GM21529 (cell line): ENCODE data around the gene VPS50.
"Not testable (repeated sequence)": the region's sequence is repeated elsewhere in the genome, so short reads cannot be mapped to it uniquely, and the experiment has no call there.

Source experiments
- ATAC-seq: cut with Tn5 transposase; IDR thresholded peaks from one replicate; pipeline ENCODE4 v1.9.1; 2021; ENCODE audit not compliant: unreplicated experiment

Gene VPS50

DNA sequence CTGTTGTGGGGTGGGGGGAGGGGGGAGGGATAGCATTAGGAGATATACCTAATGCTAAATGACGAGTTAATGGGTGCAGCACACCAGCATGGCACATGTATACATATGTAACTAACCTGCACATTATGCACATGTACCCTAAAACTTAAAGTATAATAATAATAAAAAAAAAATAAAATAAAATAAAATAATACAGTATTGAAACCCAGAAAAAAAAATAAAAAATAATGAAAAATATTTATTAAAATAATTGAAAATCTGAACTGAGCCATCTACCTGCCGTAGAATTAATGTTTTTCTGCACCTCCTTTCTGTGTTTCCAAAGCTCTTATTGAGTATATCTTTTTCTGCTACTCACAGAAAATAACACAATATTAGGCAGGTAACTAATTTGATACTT is 94.1 kb downstream of the VPS50 start:
- not testable (repeated sequence) for ATAC-seq

DNA sequence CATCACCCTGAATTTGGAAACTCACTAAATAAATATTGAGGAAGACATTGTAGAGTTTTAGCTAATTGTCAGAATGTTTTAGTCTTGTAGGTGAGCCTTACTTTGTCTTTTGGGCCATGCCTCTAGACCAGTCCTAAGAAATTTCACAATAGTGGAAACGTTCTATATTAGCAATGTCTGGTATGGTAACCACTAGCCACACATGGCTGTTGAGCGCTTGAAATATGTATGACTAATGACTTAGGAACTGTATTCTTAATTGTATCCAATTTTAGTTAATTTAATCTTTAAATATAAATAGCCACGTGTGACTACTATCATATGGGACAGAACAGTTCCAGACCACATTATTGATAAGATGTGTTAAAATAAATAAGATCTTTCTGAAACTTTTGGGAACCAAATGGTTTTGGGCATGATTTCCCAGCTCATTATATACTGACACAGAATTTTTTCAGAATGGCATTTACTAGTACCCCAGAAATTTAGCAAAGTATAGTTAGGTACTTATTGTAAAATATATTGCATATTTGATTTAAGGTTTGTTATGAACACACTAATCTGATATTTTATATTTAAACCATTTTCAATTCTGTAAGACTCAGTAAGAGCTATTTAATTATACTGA is 95.0 kb downstream of the VPS50 start:
- ATAC-seq: no peak

GRCh38 chr7:93331706-93332105 is 99.5 kb downstream of the VPS50 start:
- no peak for ATAC-seq

DNA sequence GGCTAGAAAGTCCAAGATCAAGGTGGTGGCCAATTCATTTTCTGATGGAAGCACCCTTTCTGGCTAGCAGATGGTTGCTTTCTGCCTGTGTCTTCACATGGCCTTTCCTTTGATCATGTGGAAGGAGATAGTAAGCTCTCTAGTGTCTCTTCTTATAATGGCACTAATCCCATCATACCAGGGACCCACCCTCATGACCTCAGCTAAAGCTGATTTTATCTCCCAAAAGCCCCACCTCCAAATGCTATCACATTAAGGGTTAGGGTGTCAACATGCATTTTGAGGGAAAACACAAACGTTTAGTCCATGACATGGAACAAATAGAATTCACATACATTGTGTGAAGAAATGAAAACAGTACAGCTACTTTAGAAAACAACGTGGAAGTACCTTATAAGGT is 100.0 kb downstream of the VPS50 start:
- no peak for ATAC-seq

GRCh38 chr7:93337052-93337451 is 104.9 kb downstream of the VPS50 start:
- no peak for ATAC-seq

DNA sequence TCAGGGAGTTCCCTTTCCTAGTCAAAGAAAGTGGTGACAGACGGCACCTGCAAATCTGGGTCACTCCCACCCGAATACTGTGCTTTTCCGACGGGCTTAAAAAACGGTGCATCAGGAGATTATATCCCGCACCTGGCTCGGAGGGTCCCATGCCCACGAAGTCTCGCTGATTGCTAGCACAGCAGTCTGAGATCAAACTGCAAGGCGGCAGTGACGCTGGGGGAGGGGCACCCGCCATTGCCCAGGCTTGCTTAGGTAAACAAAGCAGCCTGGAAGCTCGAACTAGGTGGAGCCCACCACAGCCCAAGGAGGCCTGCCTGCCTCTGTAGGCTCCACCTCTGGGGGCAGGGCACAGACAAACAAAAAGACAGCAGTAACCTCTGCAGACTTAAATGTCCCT is 110.0 kb downstream of the VPS50 start:
- not testable (repeated sequence) for ATAC-seq

GRCh38 chr7:93350338-93350737 is 118.2 kb downstream of the VPS50 start:
- no peak for ATAC-seq

DNA sequence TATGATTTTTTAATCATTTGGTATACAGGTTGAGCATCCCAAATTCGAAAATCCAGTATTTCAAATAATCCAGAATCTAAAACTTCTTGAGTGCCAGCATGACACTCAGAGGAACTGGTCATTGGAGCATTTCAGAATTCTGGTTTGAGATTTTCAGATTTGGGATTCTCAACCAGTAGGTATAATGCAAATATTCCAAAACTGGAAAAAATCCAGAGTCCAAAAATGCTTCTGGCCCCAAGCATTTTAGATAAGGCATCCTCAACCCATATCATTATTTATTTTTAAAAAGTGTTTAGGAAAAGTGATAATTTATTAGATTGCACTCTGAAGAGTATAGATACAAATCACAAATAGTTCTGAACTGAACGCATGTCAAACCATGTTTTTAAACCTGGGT is 120.7 kb downstream of the VPS50 start:
- ATAC-seq: no peak

DNA sequence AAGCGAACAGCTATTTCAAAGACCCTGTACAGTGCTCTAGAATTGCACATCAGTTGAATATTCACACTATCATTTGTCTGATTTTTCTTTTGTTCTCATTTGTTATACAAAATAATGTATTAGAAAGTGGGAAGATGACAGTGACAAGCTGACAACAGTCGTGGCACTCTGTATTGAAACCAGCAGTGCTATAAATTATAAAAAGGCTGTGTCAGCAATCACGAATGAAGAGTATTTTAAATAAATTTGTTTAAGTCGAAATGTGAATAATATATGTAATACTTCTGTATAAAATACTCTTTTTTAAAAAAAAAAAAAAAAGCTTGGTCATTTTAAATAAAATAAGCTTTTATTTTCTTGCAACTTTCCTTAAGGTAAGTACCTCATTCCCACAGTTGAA is 122.6 kb downstream of the VPS50 start:
- ATAC-seq: no peak

DNA sequence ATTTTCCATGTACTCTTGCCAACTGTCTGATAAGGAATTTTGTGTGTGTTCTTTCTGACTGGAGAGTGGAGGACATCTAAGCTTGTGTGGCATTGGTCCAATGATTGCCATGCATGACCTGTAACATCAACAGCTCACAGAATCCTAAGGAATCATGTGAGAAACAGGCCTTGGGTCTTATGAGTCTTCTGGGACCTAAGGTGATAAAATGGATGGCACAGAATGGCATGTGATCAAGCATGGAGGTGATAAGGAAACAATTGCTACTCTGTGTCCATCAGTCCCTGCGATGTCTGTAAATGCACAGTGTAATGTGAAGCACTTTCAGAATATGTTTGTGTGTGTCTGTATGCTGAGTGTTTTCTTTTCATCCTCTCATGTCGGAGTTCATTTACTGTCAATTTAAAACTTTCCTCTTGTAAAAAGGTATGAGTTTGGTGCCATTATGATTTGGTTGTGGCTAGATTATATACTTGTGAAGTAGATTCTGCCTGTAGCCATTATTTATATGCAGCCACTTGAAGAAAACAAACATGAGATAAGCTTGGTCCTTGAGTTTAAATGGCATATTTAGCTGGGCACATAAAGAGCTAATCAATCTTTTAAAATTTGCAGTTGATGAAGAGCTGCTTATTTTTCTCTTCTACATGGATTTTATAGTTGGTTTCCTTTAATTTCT is 127.5 kb downstream of the VPS50 start:
- no peak for ATAC-seq

- ATAC-seq: no peak
Observed at GRCh38 chr7:93361853-93362252, 129.7 kb downstream of the VPS50 start.

DNA sequence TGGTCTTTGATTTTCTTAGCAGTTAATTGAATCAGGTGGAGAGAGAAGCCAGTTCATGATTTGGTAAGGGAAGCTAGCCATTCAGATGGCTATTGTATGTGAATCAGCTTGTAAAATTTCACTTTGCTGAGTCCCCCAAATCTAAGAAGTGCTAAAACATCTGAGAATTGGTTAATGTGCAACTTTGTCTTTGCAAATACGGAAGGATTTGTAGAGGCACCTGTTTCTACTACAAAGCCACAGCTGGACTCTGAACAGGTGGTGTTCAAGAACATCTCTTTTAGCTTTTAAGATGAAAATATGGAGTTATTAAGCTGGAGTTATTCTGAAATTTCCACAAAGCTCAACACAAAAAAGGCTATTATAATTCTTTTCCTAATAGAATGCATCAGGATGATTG is 132.6 kb downstream of the VPS50 start:
- no peak for ATAC-seq

DNA sequence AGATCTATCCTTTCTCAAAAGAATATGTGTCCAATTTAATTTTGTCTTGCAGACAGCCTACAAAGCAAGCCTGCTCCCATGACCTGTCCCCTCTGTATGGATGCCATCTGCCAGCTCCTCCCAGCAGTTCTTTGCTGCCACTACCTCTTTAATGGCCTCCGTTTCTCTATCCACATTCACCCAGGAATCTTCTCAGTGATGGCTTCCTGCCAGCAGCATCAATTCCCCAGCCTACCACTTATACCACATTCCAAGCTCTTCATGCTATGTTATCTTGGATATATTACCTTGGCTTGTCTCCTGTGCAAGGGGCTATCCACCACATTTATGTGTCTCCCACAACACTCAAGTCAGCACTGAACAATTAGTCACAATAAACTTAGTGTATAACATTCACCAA is 133.2 kb downstream of the VPS50 start:
- ATAC-seq: no peak

DNA sequence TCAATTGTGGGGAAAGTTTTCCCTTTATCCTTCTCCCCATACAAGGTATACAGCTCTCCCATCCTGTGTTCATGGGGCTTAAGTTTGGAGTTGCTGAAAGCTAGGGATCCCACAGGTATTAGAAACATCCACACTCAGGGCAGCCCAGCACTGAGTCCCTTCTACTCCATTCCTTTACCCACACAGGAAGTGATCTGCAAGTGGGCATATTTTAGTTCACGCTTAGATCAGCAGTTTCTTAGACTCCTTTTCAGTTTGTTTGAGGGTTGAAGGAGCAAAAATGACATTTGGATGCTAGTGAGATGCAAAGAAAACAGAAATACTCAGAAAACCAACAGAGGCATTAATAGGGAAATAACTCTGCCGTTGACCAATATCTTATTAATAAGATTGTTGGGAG is 134.7 kb downstream of the VPS50 start:
- ATAC-seq: no peak

DNA sequence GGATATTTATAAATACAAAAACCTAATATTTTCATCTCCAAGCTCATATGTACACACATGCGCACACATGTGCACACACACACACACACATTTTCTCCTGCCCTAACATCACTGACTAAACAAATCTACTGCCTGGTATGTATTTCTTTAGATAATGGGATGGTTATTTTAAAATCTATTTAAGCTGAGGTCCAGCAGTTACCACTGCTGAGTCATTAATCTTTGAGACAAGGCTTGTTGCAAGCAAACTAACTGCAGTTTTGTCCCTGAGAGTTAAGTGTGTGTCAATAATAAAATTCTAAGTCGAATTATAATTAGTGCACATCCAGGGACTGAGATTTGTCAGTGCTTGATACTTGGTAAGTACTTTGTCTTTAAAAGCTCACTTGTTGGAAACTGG is 135.1 kb downstream of the VPS50 start:
- no peak for ATAC-seq

DNA sequence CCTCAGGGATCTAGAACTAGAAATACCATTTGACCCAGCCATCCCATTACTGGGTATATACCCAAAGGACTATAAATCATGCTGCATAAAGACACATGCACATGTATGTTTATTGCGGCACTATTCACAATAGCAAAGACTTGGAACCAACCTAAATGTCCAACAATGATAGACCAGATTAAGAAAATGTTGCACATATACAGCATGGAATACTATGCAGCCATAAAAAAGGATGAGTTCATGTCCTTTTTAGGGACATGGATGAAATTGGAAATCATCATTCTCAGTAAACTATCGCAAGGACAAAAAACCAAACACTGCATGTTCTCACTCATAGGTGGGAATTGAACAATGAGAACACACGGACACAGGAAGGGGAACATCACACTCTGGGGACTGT is 138.8 kb downstream of the VPS50 start:
- not testable (repeated sequence) for ATAC-seq

DNA sequence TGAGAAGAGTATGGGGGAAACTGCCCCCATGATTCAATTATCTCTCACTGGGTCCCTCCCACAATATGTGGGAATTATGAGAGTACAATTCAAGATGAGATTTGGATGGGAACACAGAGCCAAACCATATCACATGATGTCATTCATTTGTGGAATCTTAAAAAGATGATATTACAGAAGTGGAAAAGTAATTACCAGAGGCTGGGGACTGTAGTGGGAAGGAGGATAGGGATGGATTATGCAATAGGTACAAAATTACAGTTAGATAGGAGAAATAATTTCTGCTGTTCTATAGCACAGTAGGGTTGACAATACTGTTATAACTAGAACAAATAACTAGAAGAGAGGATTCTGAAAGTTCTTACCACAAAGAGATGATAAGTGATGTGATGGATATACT is 141.4 kb downstream of the VPS50 start:
- no peak for ATAC-seq

GRCh38 chr7:93374345-93374940 is 142.3 kb downstream of the VPS50 start:
- ATAC-seq: peak; percentile 56

DNA sequence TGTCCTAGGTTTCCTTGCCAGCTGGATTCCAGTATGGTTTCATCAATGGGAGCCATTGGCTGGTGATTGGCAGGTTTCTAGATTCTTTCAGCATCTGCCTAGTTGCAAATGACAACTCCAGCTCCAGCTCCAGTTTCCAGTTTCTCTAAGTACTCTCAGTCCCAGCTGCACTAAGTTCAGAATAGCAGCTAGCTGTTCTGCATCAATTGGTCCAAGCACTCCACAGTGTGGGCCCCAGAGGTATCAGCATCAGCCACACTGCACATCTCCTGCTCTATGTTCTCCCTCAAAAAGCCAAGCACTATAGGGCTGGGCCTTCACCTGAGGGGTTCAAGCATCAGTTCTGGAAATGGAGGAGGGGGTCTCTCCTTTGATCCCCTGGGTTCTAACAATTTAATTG is 143.4 kb downstream of the VPS50 start:
- no peak for ATAC-seq

- ATAC-seq: peak; percentile 60
Observed at GRCh38 chr7:93378131-93378760, 146.1 kb downstream of the VPS50 start.

- no peak for ATAC-seq
Observed at GRCh38 chr7:93382362-93382761, 150.2 kb downstream of the VPS50 start.

DNA sequence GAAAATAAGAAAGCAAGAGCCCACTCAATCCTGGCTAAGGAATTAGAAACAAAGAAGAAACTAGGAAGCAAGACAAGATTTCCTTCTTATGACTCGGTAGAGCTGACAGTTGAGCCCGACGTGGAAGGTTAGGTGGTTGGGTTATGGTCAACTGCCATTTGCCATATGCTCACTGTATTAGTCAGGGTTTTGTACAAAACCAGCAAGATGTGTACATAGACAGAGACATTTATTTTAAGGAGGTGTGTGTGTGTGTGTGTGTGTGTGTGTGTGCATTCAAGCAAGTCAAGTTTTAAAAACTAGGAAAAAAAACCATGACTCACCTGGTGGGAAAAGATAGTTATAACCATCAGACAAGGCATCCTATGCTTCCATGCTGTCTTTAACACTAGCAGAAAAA is 158.5 kb downstream of the VPS50 start:
- ATAC-seq: no peak
